Body of pancreas (tissue), 4 donors: ENCODE results near the gene NUP62CL.

Source experiments
- POLR2A ChIP-seq, 3 donors: fragments of 450-650 bp; IDR thresholded peaks; one replicate each; pipeline ENCODE4 v1.6.1; 2016; ENCODE audit warnings: antibody characterized with exemption in 3 of 3, mild to moderate bottlenecking in 2 of 3
- TF ChIP-seq, protein P1 (sequence below), 7 experiments: fragments of 450-650 bp in 4 of 7; fragments of 200-600 bp in 3 of 7; sonication (generic) in 3 of 7; IDR thresholded peaks; one replicate each; pipeline ENCODE4 v1.5.1; 2016 to 2019; ENCODE audit warnings: antibody characterized with exemption in 7 of 7

DNA sequence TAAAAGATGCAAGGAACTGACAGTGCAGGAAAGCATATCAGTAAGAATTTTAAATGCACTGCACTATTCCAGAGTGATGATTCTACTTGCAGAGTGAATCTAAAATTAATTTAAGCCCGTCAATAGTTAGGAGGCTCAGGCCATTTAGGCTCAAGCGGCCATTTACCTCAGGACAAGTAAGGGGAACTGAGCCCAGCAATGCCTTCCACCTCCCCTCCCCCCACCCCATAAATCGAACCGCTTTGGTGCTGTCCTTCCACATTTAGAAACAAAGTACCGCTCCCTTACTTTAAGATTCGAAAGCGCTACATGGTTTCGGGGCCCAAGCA lies 88.3 kb downstream of the NUP62CL start:
- TF ChIP-seq, protein P1, sequence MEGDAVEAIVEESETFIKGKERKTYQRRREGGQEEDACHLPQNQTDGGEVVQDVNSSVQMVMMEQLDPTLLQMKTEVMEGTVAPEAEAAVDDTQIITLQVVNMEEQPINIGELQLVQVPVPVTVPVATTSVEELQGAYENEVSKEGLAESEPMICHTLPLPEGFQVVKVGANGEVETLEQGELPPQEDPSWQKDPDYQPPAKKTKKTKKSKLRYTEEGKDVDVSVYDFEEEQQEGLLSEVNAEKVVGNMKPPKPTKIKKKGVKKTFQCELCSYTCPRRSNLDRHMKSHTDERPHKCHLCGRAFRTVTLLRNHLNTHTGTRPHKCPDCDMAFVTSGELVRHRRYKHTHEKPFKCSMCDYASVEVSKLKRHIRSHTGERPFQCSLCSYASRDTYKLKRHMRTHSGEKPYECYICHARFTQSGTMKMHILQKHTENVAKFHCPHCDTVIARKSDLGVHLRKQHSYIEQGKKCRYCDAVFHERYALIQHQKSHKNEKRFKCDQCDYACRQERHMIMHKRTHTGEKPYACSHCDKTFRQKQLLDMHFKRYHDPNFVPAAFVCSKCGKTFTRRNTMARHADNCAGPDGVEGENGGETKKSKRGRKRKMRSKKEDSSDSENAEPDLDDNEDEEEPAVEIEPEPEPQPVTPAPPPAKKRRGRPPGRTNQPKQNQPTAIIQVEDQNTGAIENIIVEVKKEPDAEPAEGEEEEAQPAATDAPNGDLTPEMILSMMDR (IDR thresholded peaks at IDR 0.05): no peak
- TF ChIP-seq POLR2A (IDR thresholded peaks at IDR 0.05): no peak
